ENCODE data around the gene JPT1.

The JPT1 gene

DNA sequence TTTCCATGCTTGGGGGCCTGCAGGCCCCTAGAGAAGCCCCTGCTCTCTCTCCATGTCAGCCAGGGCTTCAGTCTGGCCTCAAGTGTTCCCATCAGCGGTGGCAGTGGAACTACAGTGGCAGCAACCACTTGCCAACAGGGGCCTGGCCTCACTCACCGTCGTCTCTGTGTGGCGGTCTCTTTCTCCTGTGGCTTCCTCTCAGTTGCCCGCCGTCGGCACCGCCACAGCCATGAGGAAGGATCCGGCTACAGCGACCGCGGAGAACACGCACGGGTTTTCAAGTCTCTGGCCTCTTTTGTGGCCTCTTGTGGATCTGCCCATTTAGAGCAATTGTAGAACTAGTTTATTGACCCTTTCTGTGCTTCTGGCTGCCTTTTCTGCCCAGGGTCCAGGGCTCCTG is 36.0 kb downstream of the JPT1 start:
- H3K4me1 ChIP-seq (ENCODE audit: insufficient read depth, low read length) = peaks cover 17% of the 10 kb centered on the region
- TF ChIP-seq, protein P1, sequence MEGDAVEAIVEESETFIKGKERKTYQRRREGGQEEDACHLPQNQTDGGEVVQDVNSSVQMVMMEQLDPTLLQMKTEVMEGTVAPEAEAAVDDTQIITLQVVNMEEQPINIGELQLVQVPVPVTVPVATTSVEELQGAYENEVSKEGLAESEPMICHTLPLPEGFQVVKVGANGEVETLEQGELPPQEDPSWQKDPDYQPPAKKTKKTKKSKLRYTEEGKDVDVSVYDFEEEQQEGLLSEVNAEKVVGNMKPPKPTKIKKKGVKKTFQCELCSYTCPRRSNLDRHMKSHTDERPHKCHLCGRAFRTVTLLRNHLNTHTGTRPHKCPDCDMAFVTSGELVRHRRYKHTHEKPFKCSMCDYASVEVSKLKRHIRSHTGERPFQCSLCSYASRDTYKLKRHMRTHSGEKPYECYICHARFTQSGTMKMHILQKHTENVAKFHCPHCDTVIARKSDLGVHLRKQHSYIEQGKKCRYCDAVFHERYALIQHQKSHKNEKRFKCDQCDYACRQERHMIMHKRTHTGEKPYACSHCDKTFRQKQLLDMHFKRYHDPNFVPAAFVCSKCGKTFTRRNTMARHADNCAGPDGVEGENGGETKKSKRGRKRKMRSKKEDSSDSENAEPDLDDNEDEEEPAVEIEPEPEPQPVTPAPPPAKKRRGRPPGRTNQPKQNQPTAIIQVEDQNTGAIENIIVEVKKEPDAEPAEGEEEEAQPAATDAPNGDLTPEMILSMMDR (IDR thresholded peaks at IDR 0.05; ENCODE audit: borderline replicate concordance, extremely low read depth, low read length, poor library complexity, severe bottlenecking) = no peak
- TF ChIP-seq EZH2 (IDR thresholded peaks at IDR 0.05; ENCODE audit: borderline replicate concordance, low read depth, low read length, severe bottlenecking) = no peak
- H3K27me3 ChIP-seq (ENCODE audit: insufficient read depth, low read length, poor library complexity) = no peaks in the 10 kb centered on the region
- peaks cover 21% of the 10 kb centered on the region for H3K36me3 ChIP-seq (ENCODE audit: insufficient read depth, low read length)
- no peak overlapping the region for H2AFZ ChIP-seq (ENCODE audit: low read depth, low read length)
- no peak overlapping the region for H3K9ac ChIP-seq (ENCODE audit: low read depth, low read length)
- H3K27ac ChIP-seq (ENCODE audit: low read length) = no peak overlapping the region
- DNase-seq (no peak), ATAC-seq (ENCODE audit: insufficient read depth, low read depth) (no peak)
- H3K79me2 ChIP-seq (ENCODE audit: insufficient read depth, low read length) = peaks cover 18% of the 10 kb centered on the region
- H3K4me2 ChIP-seq (ENCODE audit: insufficient read depth, low read length) = no peak overlapping the region
- no peak overlapping the region for H3K4me3 ChIP-seq (ENCODE audit: low read depth in 1 of 2, low read length in 2 of 2)
- no peaks in the 10 kb centered on the region for H4K20me1 ChIP-seq (ENCODE audit: insufficient read depth, low read length)
- H3K9me3 ChIP-seq (ENCODE audit: insufficient read depth, low read length, severe bottlenecking) = no peaks in the 10 kb centered on the region

GRCh38 chr17:75116737-75117136 is 37.6 kb downstream of the JPT1 start:
- DNase-seq = no peak

DNA sequence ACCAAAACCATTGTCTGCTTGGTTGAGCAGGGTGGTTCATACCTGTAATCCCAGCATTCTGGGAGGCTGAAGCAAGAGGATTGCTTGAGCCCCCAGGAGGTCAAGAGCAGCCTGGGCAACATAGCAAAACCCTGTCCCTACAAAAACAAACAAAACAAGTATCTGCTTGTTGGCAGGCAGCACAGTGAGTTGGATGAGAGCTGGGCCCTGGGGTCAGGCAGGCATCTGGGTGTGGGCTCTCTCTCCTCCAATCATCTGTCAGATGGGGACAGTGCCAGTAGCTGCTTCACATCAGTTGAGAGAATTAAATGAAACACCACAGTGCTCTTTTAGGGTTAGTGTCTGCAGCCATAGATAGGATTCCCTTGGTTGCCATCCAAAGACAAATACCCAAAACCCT is 38.8 kb downstream of the JPT1 start:
- peaks cover 34% of the 10 kb centered on the region for H3K4me1 ChIP-seq (ENCODE audit: insufficient read depth, low read length)
- peaks cover 32% of the 10 kb centered on the region for H3K79me2 ChIP-seq (ENCODE audit: insufficient read depth, low read length)
- H3K9ac ChIP-seq (ENCODE audit: low read depth, low read length) = no peak overlapping the region
- H3K4me3 ChIP-seq (ENCODE audit: low read depth in 1 of 2, low read length in 2 of 2) = no peak overlapping the region
- H3K4me2 ChIP-seq (ENCODE audit: insufficient read depth, low read length) = no peak overlapping the region
- peaks cover 21% of the 10 kb centered on the region for H3K36me3 ChIP-seq (ENCODE audit: insufficient read depth, low read length)
- ATAC-seq (ENCODE audit: insufficient read depth, low read depth) (no peak), DNase-seq (no peak)
- no peaks in the 10 kb centered on the region for H4K20me1 ChIP-seq (ENCODE audit: insufficient read depth, low read length)
- TF ChIP-seq, protein P1 (IDR thresholded peaks at IDR 0.05; ENCODE audit: borderline replicate concordance, extremely low read depth, low read length, poor library complexity, severe bottlenecking) = no peak
- no peak for TF ChIP-seq EZH2 (IDR thresholded peaks at IDR 0.05; ENCODE audit: borderline replicate concordance, low read depth, low read length, severe bottlenecking)
- no peak overlapping the region for H3K27ac ChIP-seq (ENCODE audit: low read length)
- no peak overlapping the region for H2AFZ ChIP-seq (ENCODE audit: low read depth, low read length)
- H3K9me3 ChIP-seq (ENCODE audit: insufficient read depth, low read length, severe bottlenecking) = no peaks in the 10 kb centered on the region
- H3K27me3 ChIP-seq (ENCODE audit: insufficient read depth, low read length, poor library complexity) = no peaks in the 10 kb centered on the region

More at GRCh38 chr17:75116737-75117136, 37.6 kb downstream of the JPT1 start:
- Histone ChIP-seq H3K4me3 (ENCODE audit: low read depth in 1 of 2, low read length in 2 of 2) (no peak overlapping the region), H3K9me3 (ENCODE audit: insufficient read depth, low read length, severe bottlenecking) (no peaks in the 10 kb centered on the region), H3K9ac (ENCODE audit: low read depth, low read length) (no peak overlapping the region), H2AFZ (ENCODE audit: low read depth, low read length) (no peak overlapping the region), H3K27me3 (ENCODE audit: insufficient read depth, low read length, poor library complexity) (no peaks in the 10 kb centered on the region), H3K36me3 (ENCODE audit: insufficient read depth, low read length) (peaks cover 21% of the 10 kb centered on the region), H3K4me1 (ENCODE audit: insufficient read depth, low read length) (peaks cover 23% of the 10 kb centered on the region), H3K79me2 (ENCODE audit: insufficient read depth, low read length) (peaks cover 21% of the 10 kb centered on the region), H4K20me1 (ENCODE audit: insufficient read depth, low read length) (no peaks in the 10 kb centered on the region), H3K4me2 (ENCODE audit: insufficient read depth, low read length) (no peak overlapping the region), H3K27ac (ENCODE audit: low read length) (no peak overlapping the region)
- TF ChIP-seq EZH2 (IDR thresholded peaks at IDR 0.05; ENCODE audit: borderline replicate concordance, low read depth, low read length, severe bottlenecking) = no peak
- TF ChIP-seq, protein P1 (IDR thresholded peaks at IDR 0.05; ENCODE audit: borderline replicate concordance, extremely low read depth, low read length, poor library complexity, severe bottlenecking) = no peak
- no peak for ATAC-seq (ENCODE audit: insufficient read depth, low read depth)
